IMR-90 (cell line): ENCODE results near the gene IST1. TPM values are rescaled to one million over a fixed set of nuclear protein-coding genes. Genes with fewer than 3 reads are reported as not detected.

Experiments
- ATAC-seq: fragments of 200-7000 bp; cut with Tn5 transposase; 2 replicates; pipeline ENCODE4 v1.9.1; 2020; ENCODE audit warnings: low read depth, mild to moderate bottlenecking, moderate library complexity
- BruUV-seq: library from RNA; stranded (reverse); fragments of 400-500 nt; replicated peaks from 2 replicates; lab custom pipeline; 2021; lab: Mats Ljungman, UMichigan
- CTCF ChIA-PET: fragments of 300-600 bp; formaldehyde crosslinking; extraction: SDS; loops from one replicate; lab custom pipeline; 2021; ENCODE audit warnings: antibody characterized with exemption; lab: Yijun Ruan, JAX
- POLR2A ChIA-PET: fragments of 300-600 bp; sonication (Branson Sonifier 250); formaldehyde crosslinking; loops from one replicate; lab custom pipeline; 2022; ENCODE audit warnings: antibody characterized with exemption; ENCODE audit not compliant: unreplicated experiment; lab: Charles Lee
- DNase-seq: peaks from one replicate; pipeline ENCODE4 v3.0.0; 2013
- H2AFZ ChIP-seq: replicated peaks from 2 replicates; pipeline ENCODE3; 2013; ENCODE audit warnings: low read length, mild to moderate bottlenecking; ENCODE audit not compliant: poor library complexity
- H2AK5ac ChIP-seq: 2 replicates; pipeline ENCODE4 v1.6.1; 2013; ENCODE audit warnings: low read depth, low read length, inconsistent platforms
- H2AK9ac ChIP-seq: replicated peaks from 2 replicates; pipeline ENCODE3; 2013; ENCODE audit warnings: mild to moderate bottlenecking, low read depth, low read length, moderate library complexity; ENCODE audit not compliant: poor library complexity
- H2BK120ac ChIP-seq: 2 replicates; pipeline ENCODE4 v1.6.1; 2013; ENCODE audit warnings: low read depth, low read length, inconsistent platforms
- H2BK15ac ChIP-seq: 3 replicates; pipeline ENCODE4 v1.6.1; 2013; ENCODE audit warnings: low read depth, low read length, inconsistent platforms
- H2BK20ac ChIP-seq: 2 replicates; pipeline ENCODE4 v1.6.1; 2013; ENCODE audit warnings: low read depth, mild to moderate bottlenecking, inconsistent platforms, low read length, moderate library complexity
- H2BK5ac ChIP-seq: 2 replicates; pipeline ENCODE4 v1.6.1; 2013; ENCODE audit warnings: mild to moderate bottlenecking, low read depth, low read length, inconsistent platforms; ENCODE audit not compliant: poor library complexity, severe bottlenecking
- H3K14ac ChIP-seq: replicated peaks from 2 replicates; pipeline ENCODE4 v1.6.1; 2013; ENCODE audit warnings: low read depth, low read length, inconsistent platforms
- H3K18ac ChIP-seq: 2 replicates; pipeline ENCODE4 v1.6.1; 2013; ENCODE audit warnings: low read depth, low read length, control low read depth
- H3K23ac ChIP-seq: 2 replicates; pipeline ENCODE4 v1.6.1; 2013; ENCODE audit warnings: low read depth, low read length, inconsistent platforms
- H3K27ac ChIP-seq: 2 replicates; pipeline ENCODE4 v1.5.1; 2013; ENCODE audit warnings: mild to moderate bottlenecking, control low read depth, low read length; ENCODE audit not compliant: insufficient read depth
- H3K27me3 ChIP-seq: 2 replicates; pipeline ENCODE4 v1.6.1; 2013; ENCODE audit warnings: low read length; ENCODE audit not compliant: control insufficient read depth, insufficient read depth
- H3K36me3 ChIP-seq: 2 replicates; pipeline ENCODE4 v1.6.1; 2013; ENCODE audit warnings: low read length, mixed read lengths; ENCODE audit not compliant: control insufficient read depth, insufficient read depth
- H3K4ac ChIP-seq: 2 replicates; pipeline ENCODE4 v1.6.1; 2013; ENCODE audit warnings: low read depth, low read length, inconsistent platforms
- H3K4me1 ChIP-seq: 2 replicates; pipeline ENCODE4 v1.6.1; 2013; ENCODE audit warnings: low read length, mixed read lengths; ENCODE audit not compliant: control insufficient read depth, insufficient read depth
- H3K4me2 ChIP-seq: 2 replicates; pipeline ENCODE4 v1.6.1; 2013; ENCODE audit warnings: low read depth, mild to moderate bottlenecking, control low read depth, low read length, moderate library complexity
- H3K4me3 ChIP-seq: 2 replicates; pipeline ENCODE4 v1.5.1; 2013; ENCODE audit warnings: low read depth, mild to moderate bottlenecking, control low read depth, low read length, moderate library complexity; ENCODE audit not compliant: insufficient read depth
- H3K56ac ChIP-seq: 2 replicates; pipeline ENCODE4 v1.6.1; 2013; ENCODE audit warnings: low read length, inconsistent platforms; ENCODE audit not compliant: insufficient read depth; ENCODE audit errors: extremely low read depth
- H3K79me1 ChIP-seq, 2 experiments: 2 replicates each; pipeline ENCODE4 v1.6.1; 2013; ENCODE audit warnings: low read length in 2 of 2, inconsistent platforms in 1 of 2, low read depth in 1 of 2
- H3K9ac ChIP-seq: 2 replicates; pipeline ENCODE4 v1.6.1; 2013; ENCODE audit warnings: low read depth, low read length, control low read depth
- H3K9me1 ChIP-seq: 2 replicates; pipeline ENCODE4 v1.6.1; 2013; ENCODE audit warnings: low read length, inconsistent platforms; ENCODE audit not compliant: insufficient read depth
- H3K9me3 ChIP-seq: 2 replicates; pipeline ENCODE4 v1.6.1; 2013; ENCODE audit warnings: low read length; ENCODE audit not compliant: control insufficient read depth, insufficient read depth
- H4K20me1 ChIP-seq: 2 replicates; pipeline ENCODE4 v1.6.1; 2013; ENCODE audit warnings: low read length, inconsistent platforms; ENCODE audit not compliant: insufficient read depth
- H4K5ac ChIP-seq: 2 replicates; pipeline ENCODE4 v1.6.1; 2013; ENCODE audit warnings: mild to moderate bottlenecking, low read depth, low read length, control low read depth
- H4K8ac ChIP-seq, 2 experiments: 2 replicates each; pipeline ENCODE4 v1.6.1; 2013; ENCODE audit warnings: low read depth in 2 of 2, low read length in 2 of 2, control low read depth in 1 of 2, inconsistent platforms in 1 of 2
- H4K91ac ChIP-seq: 2 replicates; pipeline ENCODE4 v1.6.1; 2013; ENCODE audit warnings: low read depth, low read length, inconsistent platforms; ENCODE audit not compliant: insufficient read depth
- CHD1 ChIP-seq: IDR thresholded peaks from 2 replicates; pipeline ENCODE4 v1.6.1; 2012; ENCODE audit warnings: low read depth, low read length, improper control_type of control experiment
- MAFK ChIP-seq: IDR thresholded peaks from 2 replicates; pipeline ENCODE4 v1.6.1; 2012; ENCODE audit warnings: low read depth, low read length, improper control_type of control experiment
- MXI1 ChIP-seq: IDR thresholded peaks from 2 replicates; pipeline ENCODE4 v1.6.1; 2012; ENCODE audit warnings: low read depth, mild to moderate bottlenecking, low read length, moderate library complexity, borderline replicate concordance
- RCOR1 ChIP-seq: IDR thresholded peaks from 2 replicates; pipeline ENCODE4 v1.6.1; 2012; ENCODE audit warnings: mild to moderate bottlenecking, low read length, improper control_type of control experiment; ENCODE audit not compliant: insufficient replicate concordance
- WGBS, 2 experiments: methylation state at CpG; one replicate each; pipeline versions ENCODE4 v1.1.5 to v1.1.7; 2013; ENCODE audit warnings: missing lambda C conversion rate in 2 of 2; ENCODE audit not compliant: insufficient read length in 1 of 2; ENCODE audit errors: extremely low coverage in 2 of 2; 5-methylcytosine and 5-hydroxymethylcytosine counted together
- dilution Hi-C: fragments of 300-500 bp; cut with HindIII; formaldehyde crosslinking; loops from one replicate; pipeline ENCODE4 v1.14.3; 2018; ENCODE audit warnings: low sequenced_read_pairs; ENCODE audit not compliant: unreplicated experiment
- in situ Hi-C: fragments of 300-500 bp; cut with MboI; formaldehyde crosslinking; loops from 3 replicates; pipeline ENCODE4 v1.14.3; 2019; ENCODE audit warnings: low sequenced_read_pairs, inconsistent platforms, mixed read lengths
- intact Hi-C: fragments of 100-400 bp; cut with micrococcal nuclease; formaldehyde crosslinking; loops from 2 replicates; pipeline ENCODE4 v1.10.0; 2022
- polyA plus RNA-seq, 3 experiments: library from polyadenylated mRNA; depleted of rRNA; stranded (reverse); fragments of >200 nt; gene quantifications; 2 replicates each; pipeline ENCODE4 v1.2.3, GENCODE V29; 2012; ENCODE audit warnings: low replicate concordance in 1 of 3
- total RNA-seq: library from RNA; depleted of rRNA; stranded (reverse); fragments of >200 nt; gene quantifications from 2 replicates; pipeline ENCODE4 v1.2.3, GENCODE V29; 2012
- TF ChIP-seq, protein P1 (sequence below): conservative IDR thresholded peaks from 2 replicates; pipeline ENCODE4 v1.5.1; 2012; ENCODE audit warnings: mild to moderate bottlenecking, low read depth, low read length, improper control_type of control experiment
- TF ChIP-seq, protein P2 (sequence below): fragments of 150-350 bp; IDR thresholded peaks from 2 replicates; pipeline ENCODE4 v1.6.1; 2017; ENCODE audit warnings: mild to moderate bottlenecking, antibody characterized with exemption, low read length, low read depth

Gene IST1
- total and polyA plus RNA-seq, 2 of the 4 experiments (the other 2 are of a cell fraction) = 134 to 186 TPM

GRCh38 chr16:71924710-71925109 lies 29.4 kb downstream of the IST1 start:
- Histone ChIP-seq H4K5ac (no peak overlapping the region), H3K18ac (no peak overlapping the region), H3K9ac (no peak overlapping the region), H2BK5ac (no peak overlapping the region), H4K91ac (no peak overlapping the region), H3K4me3 (no peak overlapping the region), H3K79me1 (peaks cover 39 to 74% of the 10 kb centered on the region in 2 experiments), H4K8ac (no peak overlapping the region), H2AK9ac (no peak overlapping the region), H2BK20ac (no peak overlapping the region), H3K9me1 (peaks cover 21% of the 10 kb centered on the region; the same call in 1 of the 2 replicates), H3K27ac (no peak overlapping the region), H2BK15ac (no peak overlapping the region), H2AK5ac (no peak overlapping the region), H2AFZ (no peak overlapping the region), H4K20me1 (peaks cover 62% of the 10 kb centered on the region), H3K4me1 (peaks cover 22% of the 10 kb centered on the region), H3K4ac (no peak overlapping the region), H3K36me3 (peaks cover 61% of the 10 kb centered on the region), H2BK120ac (no peak overlapping the region), H3K27me3 (no peaks in the 10 kb centered on the region), H3K14ac (no peak overlapping the region), H3K56ac (no peak overlapping the region), H3K4me2 (no peak overlapping the region), H3K23ac (no peak overlapping the region), H3K9me3 (0 out of 2 replicates have a peak, but pooled peaks cover 2% of the 10 kb centered on the region)
- intact Hi-C loops (no loop called here), in situ Hi-C loops (no loop called here), dilution Hi-C loops (no loop called here)
- no TSS peak for BruUV-seq
- no peak for ATAC-seq
- TF ChIP-seq, protein P1, sequence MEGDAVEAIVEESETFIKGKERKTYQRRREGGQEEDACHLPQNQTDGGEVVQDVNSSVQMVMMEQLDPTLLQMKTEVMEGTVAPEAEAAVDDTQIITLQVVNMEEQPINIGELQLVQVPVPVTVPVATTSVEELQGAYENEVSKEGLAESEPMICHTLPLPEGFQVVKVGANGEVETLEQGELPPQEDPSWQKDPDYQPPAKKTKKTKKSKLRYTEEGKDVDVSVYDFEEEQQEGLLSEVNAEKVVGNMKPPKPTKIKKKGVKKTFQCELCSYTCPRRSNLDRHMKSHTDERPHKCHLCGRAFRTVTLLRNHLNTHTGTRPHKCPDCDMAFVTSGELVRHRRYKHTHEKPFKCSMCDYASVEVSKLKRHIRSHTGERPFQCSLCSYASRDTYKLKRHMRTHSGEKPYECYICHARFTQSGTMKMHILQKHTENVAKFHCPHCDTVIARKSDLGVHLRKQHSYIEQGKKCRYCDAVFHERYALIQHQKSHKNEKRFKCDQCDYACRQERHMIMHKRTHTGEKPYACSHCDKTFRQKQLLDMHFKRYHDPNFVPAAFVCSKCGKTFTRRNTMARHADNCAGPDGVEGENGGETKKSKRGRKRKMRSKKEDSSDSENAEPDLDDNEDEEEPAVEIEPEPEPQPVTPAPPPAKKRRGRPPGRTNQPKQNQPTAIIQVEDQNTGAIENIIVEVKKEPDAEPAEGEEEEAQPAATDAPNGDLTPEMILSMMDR = no peak
- no peak for TF ChIP-seq RCOR1
- TF ChIP-seq MAFK = no peak
- TF ChIP-seq CHD1 = no peak
- TF ChIP-seq, protein P2, sequence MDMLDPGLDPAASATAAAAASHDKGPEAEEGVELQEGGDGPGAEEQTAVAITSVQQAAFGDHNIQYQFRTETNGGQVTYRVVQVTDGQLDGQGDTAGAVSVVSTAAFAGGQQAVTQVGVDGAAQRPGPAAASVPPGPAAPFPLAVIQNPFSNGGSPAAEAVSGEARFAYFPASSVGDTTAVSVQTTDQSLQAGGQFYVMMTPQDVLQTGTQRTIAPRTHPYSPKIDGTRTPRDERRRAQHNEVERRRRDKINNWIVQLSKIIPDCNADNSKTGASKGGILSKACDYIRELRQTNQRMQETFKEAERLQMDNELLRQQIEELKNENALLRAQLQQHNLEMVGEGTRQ = no peak
- no peak for TF ChIP-seq MXI1
- ChIA-PET CTCF (no interaction called here), POLR2A (no interaction called here)
- no CpG with 5 or more reads among the region's 2 CpGs for WGBS, 2 experiments
- no peak for DNase-seq
